WERI-Rb-1 (cell line): ENCODE results near the gene MFSD2A.

Experiments used
- DNase-seq: peaks from one replicate; pipeline ENCODE4 v3.0.0-alpha.2; 2020
- H3K27ac ChIP-seq: fragments of 250-450 bp; sonication (Bioruptor Pico); 2 replicates; pipeline ENCODE4 v1.5.1; 2020; ENCODE audit warnings: mild to moderate bottlenecking, moderate library complexity
- H3K27me3 ChIP-seq: fragments of 250-450 bp; sonication (Bioruptor Pico); 2 replicates; pipeline ENCODE4 v1.5.1; 2021; ENCODE audit warnings: mild to moderate bottlenecking, low read depth, moderate library complexity; ENCODE audit not compliant: insufficient read depth, severe bottlenecking
- H3K36me3 ChIP-seq: fragments of 250-450 bp; sonication (Bioruptor Pico); 2 replicates; pipeline ENCODE4 v1.5.1; 2020; ENCODE audit warnings: mild to moderate bottlenecking, moderate library complexity
- H3K4me3 ChIP-seq: 2 replicates; pipeline ENCODE4 v1.5.1; 2011; ENCODE audit warnings: low read depth, mild to moderate bottlenecking, control low read depth, low read length
- H3K9me3 ChIP-seq: fragments of 250-450 bp; sonication (Bioruptor Pico); 2 replicates; pipeline ENCODE4 v1.5.1; 2021; ENCODE audit warnings: mild to moderate bottlenecking, moderate library complexity; ENCODE audit not compliant: severe bottlenecking
- CTCF ChIP-seq: IDR thresholded peaks from 2 replicates; pipeline ENCODE4 v1.5.1; 2011; ENCODE audit warnings: low read depth, mild to moderate bottlenecking, control low read depth, inconsistent platforms, low read length

MFSD2A gene

GRCh38 chr1:39926343-39926793 lies 28.6 kb upstream of the MFSD2A start:
- Histone ChIP-seq H3K27ac (no peak overlapping the region), H3K4me3 (no peak overlapping the region), H3K27me3 (no peaks in the 10 kb centered on the region), H3K9me3 (no peaks in the 10 kb centered on the region), H3K36me3 (no peaks in the 10 kb centered on the region)
- TF ChIP-seq CTCF = no peak
- DNase-seq = no peak

DNA sequence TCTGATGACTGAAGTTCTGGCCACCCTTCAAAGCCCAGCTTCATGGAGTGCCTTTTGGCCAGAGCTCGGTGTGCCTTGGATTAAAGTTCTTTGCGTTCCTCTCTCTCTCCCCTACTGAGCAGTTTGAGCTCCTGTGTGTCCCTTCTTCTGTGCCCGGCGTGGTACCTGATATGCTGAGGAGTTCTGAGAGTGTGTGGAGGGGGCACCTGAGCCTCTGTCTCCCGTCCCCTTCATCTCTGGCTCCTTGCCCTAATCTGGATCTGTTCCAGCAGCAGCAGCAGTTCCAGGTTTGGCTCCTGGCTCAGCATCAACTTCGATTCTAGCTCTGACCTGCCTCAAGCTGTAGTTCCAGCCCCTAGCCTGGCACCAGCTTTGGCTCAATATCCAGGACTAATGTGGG lies 28.1 kb upstream of the MFSD2A start:
- Histone ChIP-seq H3K36me3 (no peaks in the 10 kb centered on the region), H3K27me3 (no peaks in the 10 kb centered on the region), H3K4me3 (no peak overlapping the region), H3K9me3 (no peaks in the 10 kb centered on the region), H3K27ac (no peak overlapping the region)
- no peak for TF ChIP-seq CTCF
- DNase-seq = no peak

- no peak for DNase-seq
- no peak for TF ChIP-seq CTCF
- Histone ChIP-seq H3K9me3 (no peaks in the 10 kb centered on the region), H3K27ac (no peak overlapping the region), H3K4me3 (no peak overlapping the region), H3K36me3 (no peaks in the 10 kb centered on the region), H3K27me3 (no peaks in the 10 kb centered on the region)
Observed at GRCh38 chr1:39927538-39927937, 27.4 kb upstream of the MFSD2A start.

GRCh38 chr1:39928809-39929587 lies 25.9 kb upstream of the MFSD2A start:
- no peak overlapping the region for H3K27ac ChIP-seq

DNA sequence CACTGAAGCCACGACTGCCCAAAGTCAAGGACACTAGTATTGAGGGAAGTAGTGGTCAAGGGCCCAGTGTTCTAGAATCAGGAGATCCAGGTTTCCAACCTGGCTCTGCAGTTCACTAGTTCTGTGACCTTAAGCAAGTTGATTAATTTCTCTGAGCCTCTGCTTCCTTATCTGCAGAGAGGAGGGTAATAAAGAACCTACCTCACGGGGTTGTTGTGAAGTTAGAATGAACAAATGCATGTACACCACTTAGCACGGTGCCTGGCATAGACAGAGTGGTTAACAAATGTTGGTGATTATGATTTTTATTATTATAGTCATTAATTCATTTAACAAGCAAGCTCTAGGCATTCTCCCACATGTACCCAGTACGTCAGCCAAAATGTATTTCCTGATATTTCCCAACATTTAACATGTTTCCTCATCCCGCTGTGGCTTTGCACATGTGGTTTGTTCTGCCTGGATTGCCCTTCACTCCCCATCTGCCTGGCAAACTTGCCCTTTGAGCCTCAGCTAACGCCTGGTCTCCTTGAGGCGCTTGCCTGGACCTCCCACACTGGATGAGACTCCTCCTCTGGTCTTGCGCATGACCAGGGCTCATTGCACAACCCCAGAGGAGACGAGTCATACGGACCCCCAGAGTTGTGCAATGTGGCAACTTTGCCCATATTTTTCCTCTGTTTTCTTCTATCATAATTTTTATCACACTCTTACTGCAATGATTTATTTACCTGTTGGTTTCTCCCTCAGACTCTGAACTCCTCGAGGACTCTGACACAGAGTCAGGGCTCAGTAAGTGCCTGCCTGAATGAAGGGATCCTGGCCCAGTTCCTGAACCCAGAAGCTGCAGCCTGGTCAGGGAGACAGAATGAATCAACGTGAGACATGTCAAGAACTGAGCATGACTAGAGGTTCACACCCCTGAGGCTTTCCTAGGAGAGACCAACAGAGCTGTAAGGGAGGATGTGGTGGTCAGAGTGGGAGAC lies 20.7 kb upstream of the MFSD2A start:
- Histone ChIP-seq H3K9me3 (no peaks in the 10 kb centered on the region), H3K4me3 (no peak overlapping the region), H3K27ac (no peak overlapping the region), H3K27me3 (no peaks in the 10 kb centered on the region), H3K36me3 (no peaks in the 10 kb centered on the region)
- TF ChIP-seq CTCF = no peak
- DNase-seq = no peak

More at GRCh38 chr1:39928809-39929587, 25.9 kb upstream of the MFSD2A start:
- no peaks in the 10 kb centered on the region for H3K27me3 ChIP-seq
- DNase-seq = no peak
- TF ChIP-seq CTCF = no peak
- no peaks in the 10 kb centered on the region for H3K9me3 ChIP-seq
- H3K4me3 ChIP-seq = no peak overlapping the region
- H3K36me3 ChIP-seq = no peaks in the 10 kb centered on the region
